Natural killer cell (primary cell): ENCODE results near the gene CNIH1. TPM values are rescaled to one million over a fixed set of nuclear protein-coding genes. Genes with fewer than 3 reads are reported as not detected.

Experiments
- ATAC-seq, 3 donors: fragments of 150-1000 bp in 2 of 3; fragments of 200-7000 bp in 1 of 3; cut with Tn5 transposase; 1 replicate in 1 of 3; 2 replicates in 2 of 3; pipeline ENCODE4 v1.10.0; 2021; ENCODE audit warnings: mild to moderate bottlenecking in 2 of 3, moderate library complexity in 2 of 3
- DNase-seq, 2 donors: peaks; one replicate each; pipeline versions ENCODE4 v3.0.0 to v3.0.0-alpha.2; 2013 to 2021; ENCODE audit warnings: mixed read lengths in 1 of 2
- H3K27ac ChIP-seq: one replicate; pipeline ENCODE4 v1.5.1; 2013; ENCODE audit warnings: mild to moderate bottlenecking, low read length
- H3K27me3 ChIP-seq: one replicate; pipeline ENCODE4 v1.6.1; 2013; ENCODE audit warnings: low read length; ENCODE audit not compliant: control insufficient read depth, insufficient read depth
- H3K36me3 ChIP-seq: one replicate; pipeline ENCODE4 v1.6.1; 2013; ENCODE audit warnings: low read length; ENCODE audit not compliant: control insufficient read depth, insufficient read depth
- H3K4me1 ChIP-seq: one replicate; pipeline ENCODE4 v1.6.1; 2013; ENCODE audit warnings: low read length; ENCODE audit not compliant: control insufficient read depth, insufficient read depth
- H3K4me3 ChIP-seq: one replicate; pipeline ENCODE4 v1.5.1; 2013; ENCODE audit warnings: low read length
- H3K9me3 ChIP-seq: one replicate; pipeline ENCODE4 v1.6.1; 2013; ENCODE audit warnings: low read length; ENCODE audit not compliant: control insufficient read depth, insufficient read depth
- H3K27ac Mint-ChIP-seq, 2 donors: one replicate each; pipeline ENCODE4 v1.8.0; 2022; ENCODE audit warnings: mild to moderate bottlenecking in 2 of 2, mixed read lengths in 2 of 2, moderate library complexity in 1 of 2
- H3K27me3 Mint-ChIP-seq, 2 donors: one replicate each; pipeline ENCODE4 v1.8.0; 2022; ENCODE audit warnings: low read depth in 2 of 2, mixed read lengths in 2 of 2
- H3K36me3 Mint-ChIP-seq: one replicate; pipeline ENCODE4 v1.8.0; 2022; ENCODE audit warnings: mixed read lengths
- H3K4me1 Mint-ChIP-seq, 2 donors: one replicate each; pipeline ENCODE4 v1.8.0; 2022; ENCODE audit warnings: mixed read lengths in 2 of 2
- H3K4me3 Mint-ChIP-seq: one replicate; pipeline ENCODE4 v1.8.0; 2022; ENCODE audit warnings: mild to moderate bottlenecking, moderate library complexity, mixed read lengths
- H3K9me3 Mint-ChIP-seq, 2 donors: one replicate each; pipeline ENCODE4 v1.8.0; 2022; ENCODE audit warnings: mixed read lengths in 2 of 2
- CTCF ChIP-seq: fragments of 200-600 bp; IDR thresholded peaks from one replicate; pipeline ENCODE4 v1.8.0; 2022; ENCODE audit warnings: antibody characterized with exemption
- WGBS: methylation state at CpG from one replicate; pipeline ENCODE4 v1.1.7; 2013; ENCODE audit warnings: missing lambda C conversion rate; ENCODE audit not compliant: insufficient coverage; 5-methylcytosine and 5-hydroxymethylcytosine counted together
- intact Hi-C: fragments of 100-400 bp; cut with micrococcal nuclease; formaldehyde crosslinking; loops from one replicate; pipeline ENCODE4 v1.14.2; 2022
- total RNA-seq, 4 donors: library from RNA; stranded (reverse); fragments of 120-200 nt in 1 of 4; gene quantifications; one replicate each; pipeline versions ENCODE4 v1.2.3 to v1.2.4, GENCODE V29; 2013 to 2022

Gene CNIH1
- total RNA-seq, 3 donors from 2014 or later (not counting 1 experiment from before 2014, with no cell fraction given): 20.4 to 30.9 (median 25.7) TPM

GRCh38 chr14:54489318-54489683 is 48.1 kb upstream of the CNIH1 start:
- H3K27me3 ChIP-seq: no peaks in the 10 kb centered on the region
- peaks cover 24% of the 10 kb centered on the region for H3K4me1 ChIP-seq
- 44% methylated on average over 5 of the region's 5 CpGs for WGBS

GRCh38 chr14:54488646-54489317 is 47.6 kb upstream of the CNIH1 start, which contains the start of gene GMFB:
TSS of gene GMFB (minus strand) at chr14:54488980. CDS start at chr14:54488927, 53 bp downstream.
- no peaks in the 10 kb centered on the region for H3K36me3 Mint-ChIP-seq
- H3K36me3 ChIP-seq: no peaks in the 10 kb centered on the region
- no peaks in the 10 kb centered on the region for H3K9me3 ChIP-seq
- peak; percentile 95 to 98 (median 97) for ATAC-seq
- peak; percentile 86 to 93 for DNase-seq
- TF ChIP-seq CTCF: no peak
- peaks cover 50 to 57% of the 10 kb centered on the region in 2 donors for H3K4me1 Mint-ChIP-seq
- H3K27ac ChIP-seq: peak within 1 kb of the TSS; percentile 88
- H3K4me3 ChIP-seq: peak within 1 kb of the TSS; percentile 88
- H3K27me3 ChIP-seq: no peaks in the 10 kb centered on the region
- intact Hi-C loops: loop anchor here (1.0 to 2.0 kb wide), 3 partner anchors 21 to 92 kb away; partner anchors contain the start of genes CDKN3, CGRRF1 and CNIH1
- H3K4me1 ChIP-seq: peaks cover 24% of the 10 kb centered on the region
- no peaks in the 10 kb centered on the region for H3K27me3 Mint-ChIP-seq
- under 1% methylated on average over 50 of the region's 51 CpGs for WGBS
- H3K27ac Mint-ChIP-seq: peak within 1 kb of the TSS; percentile 82 to 86
- peak within 1 kb of the TSS; percentile 94 for H3K4me3 Mint-ChIP-seq
- H3K9me3 Mint-ChIP-seq: no peaks in the 10 kb centered on the region

More at GRCh38 chr14:54489318-54489683, 48.1 kb upstream of the CNIH1 start:
- peak overlapping the region; percentile 88 for H3K4me3 ChIP-seq
- Mint-ChIP-seq H3K9me3 (no peaks in the 10 kb centered on the region), H3K27ac (peak overlapping the region; percentile 82 to 86), H3K4me3 (peak overlapping the region; percentile 85), H3K4me1 (peaks cover 48 to 52% of the 10 kb centered on the region in 2 donors), H3K27me3 (no peaks in the 10 kb centered on the region), H3K36me3 (no peaks in the 10 kb centered on the region)
- TF ChIP-seq CTCF: no peak
- intact Hi-C loops: loop anchor here (2.0 kb wide), 2 partner anchors 48 to 92 kb away; partner anchors contain the start of genes CDKN3 and CNIH1
- no peaks in the 10 kb centered on the region for H3K9me3 ChIP-seq
- ATAC-seq: no peak
- no peak for DNase-seq
- H3K27ac ChIP-seq: peak overlapping the region; percentile 88
- H3K36me3 ChIP-seq: no peaks in the 10 kb centered on the region

DNA sequence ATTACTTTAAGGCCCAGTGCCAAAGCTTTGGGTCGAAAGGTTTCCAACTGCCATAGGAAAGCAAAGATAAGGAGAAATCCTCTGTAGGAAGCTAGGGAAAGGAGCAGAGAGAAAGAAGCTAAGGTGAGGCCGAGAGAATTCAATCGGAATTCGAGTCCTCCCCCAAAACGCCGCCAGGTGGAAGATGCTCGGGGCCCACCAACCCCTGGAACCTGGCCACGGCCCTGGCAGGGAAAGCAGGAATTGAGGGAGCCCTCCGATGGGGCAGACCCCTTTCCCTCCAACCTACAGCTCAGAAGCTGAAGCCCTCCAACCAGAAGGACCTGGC is 47.1 kb upstream of the CNIH1 start:
- intact Hi-C loops: loop anchor here (1.0 to 2.0 kb wide), 3 partner anchors 21 to 91 kb away; partner anchors contain the start of genes CDKN3, CGRRF1 and CNIH1
- H3K27me3 ChIP-seq: no peaks in the 10 kb centered on the region
- H3K9me3 ChIP-seq: no peaks in the 10 kb centered on the region
- H3K36me3 ChIP-seq: no peaks in the 10 kb centered on the region
- no peaks in the 10 kb centered on the region for H3K36me3 Mint-ChIP-seq
- DNase-seq (peak in 1 of 2 donors; percentile 58), ATAC-seq (no peak)
- no peaks in the 10 kb centered on the region for H3K9me3 Mint-ChIP-seq
- peak overlapping the region; percentile 88 for H3K4me3 ChIP-seq
- H3K27me3 Mint-ChIP-seq: no peaks in the 10 kb centered on the region
- H3K4me1 Mint-ChIP-seq: peaks cover 50 to 59% of the 10 kb centered on the region in 2 donors
- peak overlapping the region; percentile 82 to 86 for H3K27ac Mint-ChIP-seq
- TF ChIP-seq CTCF: no peak
- peak overlapping the region; percentile 94 for H3K4me3 Mint-ChIP-seq
- peaks cover 24% of the 10 kb centered on the region for H3K4me1 ChIP-seq
- 0% methylated on average over 9 of the region's 9 CpGs for WGBS
- H3K27ac ChIP-seq: peak overlapping the region; percentile 88
